Measurements from ENCODE around the gene ALG8. TPM values are rescaled to one million over a fixed set of nuclear protein-coding genes. Genes with fewer than 3 reads are reported as not detected.

The ALG8 gene
- total and polyA plus RNA-seq, 2 of the 8 experiments (the other 6 are each of a cell fraction or from before 2014, with no cell fraction given): 66.7 to 84.3 TPM

DNA sequence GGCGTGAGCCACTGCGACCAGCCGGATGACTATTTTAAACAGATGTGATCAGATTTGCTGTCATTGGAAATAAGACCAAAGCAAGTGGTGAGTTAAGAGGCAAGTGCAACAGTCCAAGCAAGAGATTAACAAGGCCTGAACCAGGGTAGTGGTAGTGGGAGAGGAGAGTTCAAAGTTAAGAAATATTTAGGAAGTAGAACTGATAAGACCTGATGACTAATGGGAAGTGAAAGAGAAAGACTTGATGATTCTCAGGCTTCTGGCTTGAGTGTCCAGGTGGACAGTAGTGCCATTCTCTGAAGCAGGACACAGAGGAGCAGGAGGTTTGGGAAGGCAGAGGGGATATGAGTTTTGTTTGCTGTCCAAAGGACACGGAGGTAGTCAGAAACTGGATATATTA is 67.0 kb downstream of the ALG8 start:
- Histone ChIP-seq H3K36me3 (ENCODE audit: control insufficient read depth in 2 of 4, insufficient read depth in 4 of 4, low read length in 3 of 4) (peaks cover 0 to 42% (median 14%) of the 10 kb centered on the region in 4 experiments; a peak in 6 of 8 replicates), H2BK20ac (ENCODE audit: low read length) (no peak overlapping the region), H2BK120ac (replicated peaks; ENCODE audit: low read depth, low read length) (no peak overlapping the region), H4K8ac (ENCODE audit: extremely low read depth, insufficient read depth, low read length) (no peak overlapping the region), H3K4me3 (ENCODE audit: extremely low read depth in 1 of 4, insufficient read depth in 2 of 4, low read depth in 3 of 4, low read length in 4 of 4) (no peak overlapping the region), H2BK5ac (ENCODE audit: low read depth, low read length) (no peak overlapping the region), H3K18ac (ENCODE audit: extremely low read depth, low read length) (no peak overlapping the region), H3K79me2 (ENCODE audit: control insufficient read depth in 1 of 2, insufficient read depth in 2 of 2, low read length in 2 of 2) (peaks cover 9 to 29% of the 10 kb centered on the region in 2 experiments), H3K4me2 (ENCODE audit: insufficient read depth in 1 of 2, low read depth in 2 of 2, low read length in 2 of 2) (no peak overlapping the region), H3K79me1 (ENCODE audit: low read depth, low read length) (peaks cover 14% of the 10 kb centered on the region), H3K23me2 (ENCODE audit: low read depth, low read length) (no peaks in the 10 kb centered on the region), H3K9me3 (ENCODE audit: insufficient read depth in 2 of 2, low read depth in 1 of 2, low read length in 1 of 2) (no peaks in the 10 kb centered on the region), H3K56ac (replicated peaks; ENCODE audit: insufficient read length, low read depth, low read length) (no peak overlapping the region), H3K23ac (ENCODE audit: insufficient read length) (no peak overlapping the region), H2AK5ac (ENCODE audit: low read depth, low read length) (no peak overlapping the region), H2BK12ac (ENCODE audit: low read depth, low read length) (no peak overlapping the region), H3K14ac (ENCODE audit: insufficient read length) (no peak overlapping the region), H4K5ac (ENCODE audit: insufficient read length, low read depth, low read length) (no peak overlapping the region), H3K27me3 (replicated peaks in 1 of 4; ENCODE audit: control insufficient read depth in 3 of 4, extremely low read depth in 1 of 4, insufficient read depth in 3 of 4, low read length in 3 of 4) (no peaks in the 10 kb centered on the region), H3K9ac (replicated peaks in 1 of 4; ENCODE audit: extremely low read depth in 1 of 4, low read depth in 3 of 4, low read length in 3 of 4) (no peak overlapping the region), H3K4ac (replicated peaks; ENCODE audit: insufficient read length, low read depth, low read length) (no peak overlapping the region), H4K91ac (replicated peaks; ENCODE audit: insufficient read length, low read length) (no peak overlapping the region), H3K4me1 (replicated peaks in 1 of 4; ENCODE audit: control insufficient read depth in 3 of 4, insufficient read depth in 4 of 4, low read length in 3 of 4) (no peaks in the 10 kb centered on the region), H3K27ac (ENCODE audit: low read depth, low read length) (no peak overlapping the region), H4K20me1 (replicated peaks in 1 of 2; ENCODE audit: control insufficient read depth in 1 of 2, insufficient read depth in 2 of 2, low read length in 2 of 2) (peaks cover 3 to 6% of the 10 kb centered on the region in 2 experiments), H2AFZ (ENCODE audit: low read length) (no peak overlapping the region), H2BK15ac (ENCODE audit: low read length) (no peak overlapping the region)
- ChIA-PET POLR2A (ENCODE audit: partially characterized antibody) (interaction anchor here (1.3 kb wide), 1 partner anchor 11 kb away, joined by 6 read pairs; no protein-coding TSS in a partner anchor), CTCF (ENCODE audit: partially characterized antibody) (no interaction called here)
- 91% methylated on average over 4 of the region's 4 CpGs; no CpG with 5 or more reads in 1 of the 2 experiments for WGBS, 2 experiments (ENCODE audit: extremely low coverage in 1 of 2, insufficient coverage in 1 of 2, insufficient read length in 1 of 2, insufficient replicate concordance in 2 of 2, low coverage in 1 of 2, low lambda C conversion rate in 2 of 2, missing lambda C conversion rate in 1 of 2)
- DNase-seq (ENCODE audit: low read depth in 1 of 2, low spot score in 2 of 2): no peak
- no peak for FAIRE-seq
- TF ChIP-seq TAF7 (optimal IDR thresholded peaks at IDR 0.05; ENCODE audit: borderline replicate concordance, low read depth, low read length): no peak
- TF ChIP-seq, protein P1, sequence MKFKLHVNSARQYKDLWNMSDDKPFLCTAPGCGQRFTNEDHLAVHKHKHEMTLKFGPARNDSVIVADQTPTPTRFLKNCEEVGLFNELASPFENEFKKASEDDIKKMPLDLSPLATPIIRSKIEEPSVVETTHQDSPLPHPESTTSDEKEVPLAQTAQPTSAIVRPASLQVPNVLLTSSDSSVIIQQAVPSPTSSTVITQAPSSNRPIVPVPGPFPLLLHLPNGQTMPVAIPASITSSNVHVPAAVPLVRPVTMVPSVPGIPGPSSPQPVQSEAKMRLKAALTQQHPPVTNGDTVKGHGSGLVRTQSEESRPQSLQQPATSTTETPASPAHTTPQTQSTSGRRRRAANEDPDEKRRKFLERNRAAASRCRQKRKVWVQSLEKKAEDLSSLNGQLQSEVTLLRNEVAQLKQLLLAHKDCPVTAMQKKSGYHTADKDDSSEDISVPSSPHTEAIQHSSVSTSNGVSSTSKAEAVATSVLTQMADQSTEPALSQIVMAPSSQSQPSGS (IDR thresholded peaks at IDR 0.05; ENCODE audit: low read length): no peak
- TF ChIP-seq, protein P2, sequence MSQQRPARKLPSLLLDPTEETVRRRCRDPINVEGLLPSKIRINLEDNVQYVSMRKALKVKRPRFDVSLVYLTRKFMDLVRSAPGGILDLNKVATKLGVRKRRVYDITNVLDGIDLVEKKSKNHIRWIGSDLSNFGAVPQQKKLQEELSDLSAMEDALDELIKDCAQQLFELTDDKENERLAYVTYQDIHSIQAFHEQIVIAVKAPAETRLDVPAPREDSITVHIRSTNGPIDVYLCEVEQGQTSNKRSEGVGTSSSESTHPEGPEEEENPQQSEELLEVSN (IDR thresholded peaks at IDR 0.05): no peak
- no peak for TF ChIP-seq MAFK (IDR thresholded peaks at IDR 0.05; ENCODE audit: low read depth, low read length)
- TF ChIP-seq RNF2 (IDR thresholded peaks at IDR 0.05; ENCODE audit: borderline replicate concordance, low read depth, low read length, missing control alignments, poor library complexity, severe bottlenecking): no peak
- TF ChIP-seq BACH1 (IDR thresholded peaks at IDR 0.05; ENCODE audit: low read length): no peak
